Activated CD4-positive, alpha-beta T cell treated with anti-CD3 and anti-CD28 coated beads, Interleukin-2, Interleukin-6, amounts not matched to agents 100 ng/mL and 50 ng/mL, durations not matched to agents 16 hours and 8 hours (primary cell): ENCODE results near the gene FUOM.
"Not testable (repeated sequence)": the region's sequence is repeated elsewhere in the genome, so short reads cannot be mapped to it uniquely, and the experiment has no call there.

Experiments used
- DNase-seq: peaks from one replicate; pipeline ENCODE4 v3.0.0-alpha.2; 2020

FUOM gene

DNA sequence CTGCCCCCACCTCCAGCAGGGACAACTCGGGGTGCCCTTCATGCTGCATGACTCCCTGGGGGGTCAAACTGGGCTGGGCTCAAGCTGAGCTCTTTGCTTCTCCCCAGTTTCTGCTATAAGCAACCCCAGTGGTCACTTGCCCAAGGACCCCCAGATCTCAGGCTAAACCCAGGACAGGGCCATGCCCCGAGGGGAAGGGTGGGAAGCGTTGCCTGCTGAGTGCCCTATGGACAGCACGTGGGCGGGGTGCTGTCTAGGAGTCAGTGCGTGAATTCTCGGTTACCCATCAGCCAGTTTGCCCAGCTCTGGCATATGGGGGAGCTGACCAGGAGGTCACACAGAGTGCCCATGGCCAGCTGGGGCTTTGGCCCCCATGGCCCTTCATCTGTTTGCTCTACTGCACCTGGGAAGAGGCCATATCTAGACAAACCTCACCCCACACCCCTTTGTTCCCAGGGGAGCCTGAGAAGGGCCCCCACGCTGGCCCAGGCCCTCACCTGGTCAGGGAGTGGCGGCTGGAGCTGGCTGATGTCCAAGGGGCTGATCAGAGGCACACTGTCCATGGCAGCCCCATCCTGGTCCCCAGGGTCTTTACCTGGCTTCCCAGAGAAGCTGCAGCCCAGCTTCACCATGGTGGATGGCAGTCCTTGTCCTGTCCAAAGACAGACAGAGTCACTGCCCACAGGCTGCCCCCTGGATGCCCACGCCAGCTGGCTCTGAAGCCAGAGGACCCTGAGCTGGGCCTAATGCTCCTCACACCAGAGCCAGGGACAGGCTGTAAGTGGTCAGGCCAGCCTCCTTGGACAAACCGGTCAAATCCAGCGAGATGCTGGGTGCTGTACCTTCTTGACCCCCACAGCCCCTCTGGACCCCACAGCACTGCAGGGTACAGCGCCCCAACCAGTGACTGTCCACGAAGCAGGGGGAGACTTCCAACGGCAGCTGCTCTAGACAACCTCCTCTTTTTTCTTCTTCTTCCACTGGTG is 29.2 kb downstream of the FUOM start:
- no peak for DNase-seq

DNA sequence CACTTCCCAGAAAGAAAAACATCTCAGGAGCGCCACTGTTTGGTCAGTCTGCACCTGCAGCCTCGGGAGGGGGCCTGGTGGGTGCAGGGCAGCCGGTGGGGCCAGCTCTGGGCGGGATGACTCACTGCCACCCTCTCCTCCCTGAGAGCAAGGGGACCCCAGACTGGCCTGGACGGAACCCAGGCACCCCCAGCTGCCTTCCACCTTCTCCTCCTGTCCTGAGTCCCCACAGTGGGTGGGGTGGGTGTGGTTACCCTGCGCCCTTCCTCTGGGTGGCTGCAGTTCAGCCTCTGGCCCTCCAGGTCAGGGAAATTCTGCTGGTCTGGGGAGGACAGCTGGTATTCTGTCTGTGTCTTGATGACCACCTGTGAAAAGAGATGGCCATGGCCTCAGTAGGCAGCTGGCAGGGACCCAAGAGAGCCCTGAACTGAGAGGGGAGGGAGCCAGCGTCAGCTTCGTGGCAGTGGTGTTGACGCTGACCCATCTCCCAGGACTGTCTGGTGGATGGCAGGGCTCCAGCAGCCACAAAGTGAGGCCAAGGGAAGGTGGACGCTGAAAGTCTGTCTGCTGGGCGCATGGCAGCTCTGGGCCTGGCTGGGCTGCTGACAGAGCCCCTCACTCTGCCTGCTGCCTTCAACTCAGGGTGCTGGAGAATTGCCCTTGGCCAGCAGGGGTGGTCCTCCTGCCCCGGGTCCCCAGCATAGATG is 30.0 kb downstream of the FUOM start:
- DNase-seq = no peak

DNA sequence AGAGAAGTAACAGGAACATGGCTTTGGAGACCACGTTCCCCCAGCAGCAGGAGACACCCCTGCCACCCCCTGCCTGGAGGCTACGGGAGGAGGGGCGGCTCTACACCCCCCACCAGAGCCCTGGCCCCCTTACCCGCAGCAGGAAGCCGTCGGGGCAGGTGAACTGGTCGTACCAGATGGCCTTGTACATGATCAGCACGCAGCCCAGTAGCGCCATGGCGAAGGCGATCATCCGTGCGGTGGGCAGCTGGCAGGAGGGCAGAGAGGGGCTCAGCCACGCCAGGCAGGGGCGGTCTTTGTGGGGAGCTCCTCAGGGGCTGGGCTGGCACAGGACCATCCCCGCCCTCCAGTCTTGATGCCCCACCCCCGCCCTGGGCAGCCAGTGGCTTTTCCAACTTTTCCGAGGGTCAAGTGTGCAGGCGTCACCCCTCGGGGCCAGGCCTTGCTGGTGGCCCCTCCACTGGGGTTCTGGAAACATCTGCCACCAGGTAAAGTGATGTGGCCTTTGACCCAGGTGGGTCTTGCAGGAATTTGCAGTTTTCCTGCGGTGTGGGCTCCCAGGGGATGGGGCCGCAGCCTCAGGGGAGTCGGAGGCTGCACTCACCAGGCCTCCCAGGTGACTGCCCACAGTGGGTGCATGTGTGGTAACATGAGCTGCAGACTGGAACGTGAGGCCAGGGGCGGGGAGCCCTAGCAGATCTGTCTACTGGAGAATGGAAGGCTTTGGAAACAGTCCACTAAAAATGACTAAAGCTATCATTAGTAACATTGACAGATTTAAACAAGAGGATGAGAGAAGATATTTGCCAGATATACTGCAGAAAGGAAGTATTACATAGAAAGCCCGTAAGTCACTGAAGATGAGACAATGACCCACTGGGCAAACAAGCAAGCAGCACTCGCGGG is 30.8 kb downstream of the FUOM start:
- no peak for DNase-seq

DNA sequence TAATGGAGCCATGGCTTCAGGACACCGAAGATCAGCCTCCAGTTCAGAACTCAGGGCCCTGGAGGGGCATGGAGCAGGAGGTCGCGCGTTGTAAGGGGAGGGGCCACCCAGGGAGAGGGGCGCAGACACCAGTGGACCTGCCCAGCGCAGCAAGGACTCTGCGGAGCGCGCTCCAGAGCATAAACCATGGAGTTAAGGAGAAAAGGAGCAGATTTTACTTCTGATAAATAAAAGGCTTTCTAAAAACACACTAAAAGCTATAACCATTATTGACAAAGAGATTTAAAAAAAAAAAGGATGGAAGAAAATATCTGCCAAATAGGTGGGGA is 31.6 kb downstream of the FUOM start:
- no peak for DNase-seq

DNA sequence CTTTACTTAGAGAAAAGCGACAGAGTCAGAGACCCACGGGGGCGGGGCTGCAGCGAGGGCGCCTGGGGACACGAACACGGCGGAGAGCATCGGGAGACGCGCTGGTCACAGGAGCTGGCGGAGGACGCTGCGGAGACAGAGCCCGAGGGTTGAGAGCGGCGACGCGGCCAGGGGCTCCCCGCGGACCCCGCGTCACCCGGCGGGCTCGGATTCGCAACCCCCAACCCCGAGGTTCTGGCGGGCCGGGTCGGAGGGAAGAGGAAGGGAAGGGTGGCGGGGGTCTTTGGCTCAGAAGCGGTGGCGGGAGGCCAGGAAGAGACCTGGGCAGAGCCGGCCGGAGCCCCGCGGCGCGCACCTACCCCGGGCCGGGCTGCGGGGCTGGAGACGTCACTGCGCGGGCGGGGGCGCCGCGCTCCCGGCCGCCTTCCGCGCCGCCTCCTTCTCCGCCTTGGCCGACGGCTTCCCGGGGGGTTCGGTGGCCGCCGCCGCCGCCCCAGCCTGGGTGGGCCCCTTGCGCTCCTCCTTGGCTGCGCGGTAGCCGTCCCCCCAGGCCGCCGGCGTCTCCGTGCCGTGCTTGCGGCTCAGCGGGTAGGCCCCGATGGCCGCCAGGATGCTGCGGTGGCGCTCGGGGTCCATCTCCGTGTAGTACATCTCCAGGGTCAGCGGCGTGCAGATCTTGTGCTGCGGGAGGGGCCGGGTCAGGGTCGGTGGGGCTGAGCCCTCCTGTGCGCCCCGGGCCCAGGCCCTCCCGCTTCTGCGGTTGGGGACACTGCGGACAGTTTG is 32.2 kb downstream of the FUOM start:
- DNase-seq = no peak

DNA sequence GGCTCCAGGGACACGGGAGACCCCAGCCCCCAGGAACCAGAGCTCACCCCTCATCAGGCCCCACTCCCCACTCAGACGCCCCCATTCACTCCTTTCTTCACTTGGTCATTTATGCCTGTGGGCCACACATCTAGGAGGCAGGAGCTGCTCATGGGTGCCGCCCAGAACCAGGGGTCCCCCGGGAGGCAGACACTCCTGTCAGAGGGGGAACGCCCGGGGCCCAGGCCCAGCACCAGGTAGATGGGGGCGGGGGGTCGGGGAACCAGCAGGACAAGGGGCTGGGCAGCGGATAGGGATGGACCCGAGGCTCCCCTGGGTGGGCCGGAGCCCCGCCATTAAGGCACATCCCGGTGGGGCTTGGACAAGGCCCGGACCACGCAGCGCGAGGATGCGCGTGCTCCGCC is 33.0 kb downstream of the FUOM start:
- no peak for DNase-seq

DNA sequence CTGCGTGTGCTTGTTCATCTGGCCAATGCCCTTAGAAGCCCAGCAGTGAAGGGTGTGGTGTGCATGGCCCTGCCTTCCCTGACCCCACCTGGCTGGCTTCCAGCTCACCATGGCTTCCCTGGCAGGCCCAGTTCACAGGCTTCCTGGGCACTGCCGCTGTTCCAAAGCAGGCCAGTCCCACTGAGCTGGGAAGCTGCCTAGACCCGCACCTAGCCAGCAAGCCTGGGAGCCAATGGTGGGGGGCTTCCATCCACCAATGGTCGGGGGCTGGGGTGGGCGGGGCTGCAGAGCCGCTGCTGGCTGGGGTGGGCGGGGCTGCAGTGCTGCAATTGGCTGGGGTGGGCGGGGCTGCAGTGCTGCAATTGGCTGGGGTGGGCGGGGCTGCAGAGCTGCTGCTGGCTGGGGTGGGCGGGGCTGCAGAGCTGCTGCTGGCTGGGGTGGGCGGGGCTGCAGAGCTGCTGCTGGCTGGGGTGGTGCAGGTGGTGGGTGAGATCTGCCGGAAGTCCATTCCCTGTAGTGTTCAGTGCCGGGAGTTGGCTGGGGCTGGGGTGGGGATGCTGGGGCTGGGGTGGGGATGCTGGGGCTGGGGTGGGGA is 33.5 kb downstream of the FUOM start:
- DNase-seq = peak; percentile 48

DNA sequence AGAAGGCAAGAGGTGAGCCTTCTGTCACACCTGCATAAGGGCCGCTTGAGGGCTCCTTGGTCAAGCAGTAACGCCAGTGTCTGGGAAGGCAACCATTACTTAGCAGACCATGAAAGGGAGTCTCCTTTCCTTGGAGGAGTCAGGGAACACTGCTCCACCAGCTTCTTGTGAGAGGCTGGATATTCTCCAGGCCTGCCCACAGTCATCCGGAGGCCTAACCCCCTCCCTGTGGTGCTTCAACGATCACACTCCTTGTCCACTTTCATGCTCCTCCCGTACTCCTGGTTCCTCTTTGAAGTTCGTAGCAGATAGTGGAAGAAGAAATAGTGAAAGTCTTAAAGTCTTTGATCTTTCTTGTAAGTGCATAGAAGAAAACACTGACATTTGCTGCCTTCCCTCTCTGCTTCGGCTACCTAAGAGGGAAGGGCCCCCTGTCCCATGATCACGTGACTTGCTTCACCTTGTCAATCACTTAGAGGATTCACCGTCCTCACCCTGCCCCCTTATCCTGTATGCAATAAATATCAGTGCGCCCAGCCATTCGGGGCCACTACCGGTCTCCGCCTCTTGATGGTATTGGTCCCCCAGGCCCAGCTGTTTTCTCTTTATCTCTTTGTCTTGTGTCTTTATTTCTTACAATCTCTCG is 35.6 kb downstream of the FUOM start:
- DNase-seq = not testable (repeated sequence)

DNA sequence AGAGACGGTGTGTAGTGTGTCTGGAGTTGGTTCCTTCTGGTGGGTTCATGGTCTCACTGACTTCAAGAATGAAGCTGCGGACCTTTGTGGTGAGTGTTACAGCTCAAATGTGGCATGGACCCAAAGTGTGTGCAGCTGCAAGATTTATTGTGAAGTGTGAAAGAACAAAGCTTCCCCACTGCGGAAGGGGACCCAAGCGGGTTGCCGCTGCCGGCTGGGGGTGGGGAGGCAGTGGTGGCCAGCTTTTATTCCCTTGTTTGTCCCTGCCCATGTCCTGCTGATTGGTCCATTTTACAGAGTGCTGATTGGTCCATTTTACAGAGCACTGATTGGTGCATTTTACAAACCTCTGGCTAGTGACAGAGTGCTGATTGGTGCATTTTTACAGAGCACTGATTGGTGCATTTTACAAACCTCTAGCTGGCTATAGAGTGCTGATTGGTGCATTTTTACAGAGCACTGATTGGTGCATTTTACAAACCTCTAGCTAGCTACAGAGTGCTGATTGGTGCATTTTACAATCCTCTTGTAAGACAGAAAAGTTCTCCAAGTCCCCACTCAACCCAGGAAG is 36.9 kb downstream of the FUOM start:
- DNase-seq = not testable (repeated sequence)

DNA sequence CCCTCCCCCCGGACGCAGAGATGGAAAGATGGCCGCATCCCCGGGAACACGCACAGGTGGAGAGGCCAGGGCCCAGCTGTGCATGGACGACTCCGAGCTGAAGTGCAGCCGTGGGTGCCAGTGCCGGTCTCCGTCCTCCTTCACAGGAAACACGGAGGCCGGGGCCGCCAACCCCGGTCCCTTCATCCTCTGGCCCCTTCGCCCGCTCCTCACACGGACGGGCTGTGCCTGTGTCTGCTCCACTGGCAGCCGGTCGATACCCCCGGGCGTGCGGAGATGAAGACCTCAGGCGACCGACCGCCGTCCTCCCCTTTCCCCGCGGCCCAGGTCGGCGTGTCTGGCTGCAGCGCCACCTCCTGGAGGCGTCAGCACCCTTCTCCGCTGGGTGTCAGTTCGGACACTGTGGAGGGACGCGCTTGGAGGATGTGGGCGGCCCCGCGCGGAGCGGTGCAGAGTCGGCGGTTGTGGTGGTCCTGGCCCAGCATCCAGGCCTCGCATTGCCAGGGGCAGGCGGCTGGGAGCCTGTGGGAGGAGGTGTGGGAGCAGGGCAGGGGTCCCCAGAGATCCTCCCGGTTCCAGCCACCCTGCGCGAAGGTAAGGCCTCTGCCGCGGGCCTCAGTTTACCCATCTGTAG is 39.2 kb downstream of the FUOM start:
- DNase-seq = peak; percentile 76

DNA sequence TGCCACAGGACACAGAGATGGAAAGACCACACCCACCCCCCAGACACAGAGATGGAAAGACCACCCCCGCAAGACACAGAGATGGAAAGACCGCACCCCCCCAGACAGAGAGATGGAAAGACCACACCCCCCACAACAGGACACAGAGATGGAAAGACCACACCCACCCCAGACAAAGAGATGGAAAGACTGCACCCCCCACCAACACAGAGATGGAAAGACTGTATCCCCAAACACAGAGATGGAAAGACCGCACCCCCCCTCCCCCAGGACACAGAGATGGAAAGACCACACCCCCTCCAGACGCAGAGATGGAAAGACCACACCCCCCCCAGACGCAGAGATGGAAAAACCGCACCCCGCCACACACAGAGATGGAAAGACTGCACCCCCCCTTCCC is 41.1 kb downstream of the FUOM start:
- DNase-seq = no peak

DNA sequence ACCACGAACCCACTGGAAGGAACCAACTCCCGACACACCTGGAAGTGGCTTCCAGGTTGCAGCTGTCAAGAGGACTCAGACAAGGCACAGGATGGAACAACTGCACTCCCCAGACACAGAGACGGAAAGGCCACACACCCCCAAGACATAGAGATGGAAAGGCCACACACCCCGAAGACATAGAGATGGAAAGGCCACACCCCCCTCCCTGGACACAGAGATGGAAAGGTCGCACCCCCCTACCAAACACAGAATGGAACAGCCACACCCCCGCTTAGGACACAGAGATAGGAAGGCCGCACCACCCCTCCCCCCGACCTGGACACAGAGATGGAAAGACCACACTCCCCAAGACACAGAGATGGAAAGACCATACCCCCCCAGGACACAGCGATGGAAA is 41.6 kb downstream of the FUOM start:
- no peak for DNase-seq

DNA sequence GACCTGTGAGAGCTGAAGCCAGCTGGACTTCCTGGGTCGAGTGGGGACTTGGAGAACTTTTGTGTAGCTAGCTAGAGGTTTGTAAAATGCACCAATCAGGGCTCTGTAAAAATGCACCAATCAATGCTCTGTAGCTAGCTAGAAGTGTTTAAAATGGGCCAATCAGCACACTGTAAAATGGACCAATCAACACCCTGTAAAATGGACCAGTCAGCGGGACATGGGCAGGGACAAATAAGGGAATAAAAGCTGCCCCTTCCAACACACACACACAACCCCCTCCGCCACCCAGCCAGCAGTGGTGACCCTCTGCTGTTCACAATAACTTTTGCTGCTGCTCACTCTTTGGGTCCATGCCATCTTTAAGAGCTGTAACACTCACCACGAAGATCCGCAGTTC is 42.0 kb downstream of the FUOM start:
- DNase-seq = no peak

DNA sequence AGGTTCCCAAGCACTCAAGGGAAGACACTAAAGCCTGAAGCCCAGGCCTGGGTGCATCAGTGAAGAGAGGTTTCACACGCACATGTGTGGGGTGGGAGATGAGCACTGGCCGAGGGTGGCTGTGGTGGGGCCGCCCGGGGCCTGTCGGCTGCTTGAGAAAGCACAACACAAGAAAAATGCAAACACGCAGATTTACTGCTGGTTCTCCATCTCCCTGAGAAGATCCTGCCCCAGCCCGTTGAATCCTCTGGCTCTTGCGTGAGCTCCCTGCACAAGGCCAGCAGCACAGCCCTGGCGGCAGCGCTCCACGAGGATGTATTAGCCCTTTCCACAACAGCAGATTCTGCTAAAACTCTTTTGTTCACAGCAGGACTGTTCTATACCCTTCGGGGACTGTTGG is 42.9 kb downstream of the FUOM start:
- no peak for DNase-seq

DNA sequence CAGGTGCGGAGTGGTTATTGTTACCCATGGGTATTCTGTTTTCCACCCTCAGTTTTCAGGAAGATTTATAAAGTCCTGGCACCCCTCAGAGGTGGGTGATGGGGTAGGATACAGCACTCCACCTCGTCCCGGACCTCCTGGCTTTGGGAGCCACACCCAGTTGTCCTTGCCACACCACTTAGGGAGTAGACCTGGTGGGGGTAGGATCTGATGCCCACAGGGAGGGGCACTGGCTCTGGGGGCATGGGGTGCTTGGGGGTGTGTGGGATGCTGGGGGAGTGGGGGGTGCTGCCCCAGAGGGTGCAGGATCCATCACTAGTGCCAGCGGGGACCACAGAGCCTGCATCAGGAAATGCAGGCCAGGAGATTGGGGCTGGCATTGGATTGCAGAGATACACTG is 44.6 kb downstream of the FUOM start:
- no peak for DNase-seq

DNA sequence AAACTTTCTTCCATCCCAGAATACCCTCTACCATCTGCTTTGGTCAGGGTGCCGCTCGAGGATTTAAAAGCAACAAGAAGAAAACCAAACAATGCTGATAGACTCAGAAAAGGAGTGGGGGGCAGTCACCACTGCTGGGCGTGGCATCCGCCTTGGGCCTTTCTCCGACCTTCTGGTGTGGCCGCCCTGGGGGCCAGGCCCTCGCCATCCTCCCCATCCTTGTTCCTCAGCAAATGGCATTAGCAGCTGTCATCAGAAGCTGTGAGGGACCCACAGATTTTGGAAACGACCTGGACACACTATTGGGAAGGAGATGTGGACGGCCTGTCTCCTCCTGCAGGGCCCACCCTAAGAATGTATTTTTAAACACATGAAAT is 45.1 kb downstream of the FUOM start:
- no peak for DNase-seq

DNA sequence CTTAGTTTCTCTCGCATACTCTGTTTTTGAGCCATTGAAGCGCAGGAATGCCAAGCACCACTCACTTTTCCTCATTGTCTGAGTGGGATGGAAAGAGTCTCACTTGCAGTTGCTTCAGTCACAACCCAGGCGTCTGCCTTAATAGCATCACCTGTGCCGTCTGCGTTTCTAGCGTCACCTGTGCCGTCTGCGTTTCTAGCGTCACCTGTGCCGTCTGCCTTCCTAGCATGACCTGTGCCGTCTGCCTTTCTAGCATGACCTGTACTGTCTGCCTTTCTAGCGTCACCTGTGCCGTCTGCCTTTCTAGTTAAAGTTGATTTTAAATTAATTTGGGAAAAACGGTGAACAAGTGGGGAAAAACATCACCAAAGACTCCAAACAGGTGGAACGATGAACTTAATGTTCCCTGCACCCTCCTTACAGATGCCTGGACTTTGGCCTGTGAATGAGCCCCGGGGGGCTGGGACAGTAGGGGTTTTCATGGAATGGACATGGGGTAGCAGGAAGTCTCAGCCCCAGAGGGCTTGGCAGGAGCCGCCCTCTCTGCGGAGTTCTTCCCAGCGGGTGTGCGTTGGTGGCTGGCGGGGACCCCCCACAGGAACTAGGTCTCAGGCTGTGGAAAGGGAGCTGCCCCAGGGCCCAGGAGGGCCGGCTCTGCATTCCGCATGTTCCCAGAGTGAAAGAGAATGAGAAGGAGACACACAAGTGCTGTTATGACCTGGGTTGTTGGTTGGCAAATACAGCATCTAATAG is 45.6 kb downstream of the FUOM start:
- no peak for DNase-seq

DNA sequence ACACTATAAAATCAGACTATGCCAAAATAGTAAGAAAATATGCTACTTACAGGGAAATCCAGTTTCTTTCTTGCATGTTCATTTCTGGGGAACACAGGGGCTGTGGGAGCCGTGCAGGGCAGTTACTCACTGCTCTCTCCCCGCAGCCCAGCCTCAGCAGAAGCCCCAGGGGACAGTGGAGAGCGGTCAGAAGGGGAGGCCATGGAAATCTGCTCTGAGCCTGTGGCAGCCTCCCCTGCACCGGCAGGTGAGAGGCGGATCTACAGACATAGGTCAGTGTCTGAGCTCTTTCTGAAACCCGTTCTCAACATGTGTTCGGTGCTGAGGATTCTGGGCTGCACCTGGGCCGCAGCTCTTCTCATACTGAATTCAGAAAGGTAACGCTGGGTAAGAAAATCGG is 46.2 kb downstream of the FUOM start:
- DNase-seq = no peak

DNA sequence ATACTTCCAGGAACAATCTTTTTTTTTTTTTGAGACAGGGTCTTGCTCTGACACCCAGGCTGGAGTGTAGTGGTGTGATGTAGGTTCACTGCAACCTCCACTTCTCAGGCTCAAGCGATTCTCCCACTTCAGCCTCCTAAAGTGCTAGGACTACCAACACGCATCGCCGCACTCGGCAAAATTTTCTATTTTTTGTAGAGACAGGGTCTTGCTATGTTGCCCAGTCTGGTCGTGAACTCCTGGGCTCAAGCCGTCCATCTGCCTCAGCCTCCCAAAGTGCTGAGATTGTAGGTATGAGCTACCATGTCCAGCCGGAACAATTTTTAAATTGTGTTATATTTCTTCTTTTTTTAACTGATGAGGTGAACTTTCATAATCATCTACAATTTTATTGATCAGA is 47.0 kb downstream of the FUOM start:
- no peak for DNase-seq

DNA sequence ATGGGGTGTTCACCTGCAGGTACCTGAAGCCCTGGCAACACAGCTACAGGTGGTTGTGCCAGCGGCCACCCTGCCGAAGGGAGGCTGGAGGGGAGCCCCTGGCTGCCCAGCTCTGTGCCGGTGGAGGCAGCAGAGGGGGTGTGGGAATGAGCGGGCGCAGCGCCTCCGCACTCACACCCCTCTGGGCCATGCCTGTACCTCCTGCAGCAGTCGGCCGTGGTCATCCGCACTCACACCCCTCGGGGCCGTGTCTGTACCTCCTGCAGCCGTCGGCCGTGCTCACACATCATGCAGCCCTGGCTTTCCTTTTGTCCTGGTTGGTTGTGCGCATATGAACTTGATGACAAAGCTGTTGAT is 47.4 kb downstream of the FUOM start:
- no peak for DNase-seq
